Midbrain (tissue), 1 donor: Measurements from ENCODE around the gene OVOL2.

Experiments used
- DNase-seq: peaks from one replicate; lab custom pipeline; 2025; lab: John Stamatoyannopoulos, UW

OVOL2 gene

GRCh38 chr20:17976305-17976704, 81.4 kb downstream of the OVOL2 start:
- no peak for DNase-seq
